ENCODE data around the gene TRPV5.

Gene TRPV5

GRCh38 chr7:142908921-142909890 is 24.3 kb downstream of the TRPV5 start:
- no peak for DNase-seq (ENCODE audit: low read depth in 2 of 2)

- DNase-seq (ENCODE audit: low read depth in 2 of 2) = no peak
These were observed 25.3 kb downstream of the TRPV5 start for GRCh38 chr7:142908290-142908689.

GRCh38 chr7:142906643-142907042 is 26.9 kb downstream of the TRPV5 start:
- DNase-seq (ENCODE audit: low read depth in 2 of 2) = no peak

- no peak for DNase-seq (ENCODE audit: low read depth in 2 of 2)
These were observed 27.8 kb downstream of the TRPV5 start for GRCh38 chr7:142905759-142906158.

DNA sequence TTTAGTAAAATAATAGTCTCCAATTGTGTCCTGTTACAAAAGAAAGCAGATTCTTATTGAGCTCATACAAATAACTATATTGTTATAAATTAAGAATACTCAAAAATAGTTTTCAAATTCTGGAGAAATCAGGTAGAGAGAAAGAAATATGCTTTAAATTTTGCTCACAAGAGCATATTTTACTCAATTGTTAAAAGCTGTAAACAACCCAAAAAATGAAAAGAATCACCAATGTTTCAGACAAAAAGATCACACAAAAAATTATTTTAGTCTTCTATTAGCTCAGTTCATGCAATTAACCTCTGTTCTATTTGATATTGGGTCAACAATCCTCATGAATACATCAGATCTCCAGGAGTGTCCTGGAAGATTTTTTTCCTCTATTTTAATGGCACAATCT is 29.4 kb downstream of the TRPV5 start:
- DNase-seq (ENCODE audit: low read depth in 2 of 2) = no peak

GRCh38 chr7:142901426-142902259 is 31.9 kb downstream of the TRPV5 start:
- no peak for DNase-seq (ENCODE audit: low read depth in 2 of 2)

GRCh38 chr7:142899661-142900060 is 33.9 kb downstream of the TRPV5 start:
- no peak for DNase-seq (ENCODE audit: low read depth in 2 of 2)

- no peak for DNase-seq (ENCODE audit: low read depth in 2 of 2)
These were observed 35.0 kb downstream of the TRPV5 start for GRCh38 chr7:142898377-142899170.

DNA sequence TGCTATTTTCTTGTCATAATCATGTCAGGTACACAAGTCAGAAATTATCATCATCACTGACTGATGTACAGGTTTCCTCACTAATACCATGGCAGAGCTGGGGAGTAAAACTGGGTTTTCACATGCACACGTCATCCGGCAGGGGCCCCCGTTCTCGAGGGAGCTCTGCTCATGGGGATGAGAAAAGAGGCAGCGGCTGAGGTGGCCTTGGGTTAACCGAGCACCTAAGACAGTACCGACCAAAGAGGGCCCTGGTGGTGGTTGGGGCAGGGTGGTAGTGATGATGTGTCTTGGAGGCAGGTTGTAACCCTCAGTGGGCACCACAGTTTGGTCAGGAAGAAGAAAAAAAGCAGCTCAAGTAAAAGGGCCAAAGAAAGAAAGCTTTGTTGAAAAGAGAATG is 35.9 kb downstream of the TRPV5 start:
- DNase-seq (ENCODE audit: low read depth in 2 of 2) = no peak

- no peak for DNase-seq (ENCODE audit: low read depth in 2 of 2)
These were observed 36.7 kb downstream of the TRPV5 start for GRCh38 chr7:142896741-142897379.

- no peak for DNase-seq (ENCODE audit: low read depth in 2 of 2)
These were observed 37.4 kb downstream of the TRPV5 start for GRCh38 chr7:142896151-142896550.

DNA sequence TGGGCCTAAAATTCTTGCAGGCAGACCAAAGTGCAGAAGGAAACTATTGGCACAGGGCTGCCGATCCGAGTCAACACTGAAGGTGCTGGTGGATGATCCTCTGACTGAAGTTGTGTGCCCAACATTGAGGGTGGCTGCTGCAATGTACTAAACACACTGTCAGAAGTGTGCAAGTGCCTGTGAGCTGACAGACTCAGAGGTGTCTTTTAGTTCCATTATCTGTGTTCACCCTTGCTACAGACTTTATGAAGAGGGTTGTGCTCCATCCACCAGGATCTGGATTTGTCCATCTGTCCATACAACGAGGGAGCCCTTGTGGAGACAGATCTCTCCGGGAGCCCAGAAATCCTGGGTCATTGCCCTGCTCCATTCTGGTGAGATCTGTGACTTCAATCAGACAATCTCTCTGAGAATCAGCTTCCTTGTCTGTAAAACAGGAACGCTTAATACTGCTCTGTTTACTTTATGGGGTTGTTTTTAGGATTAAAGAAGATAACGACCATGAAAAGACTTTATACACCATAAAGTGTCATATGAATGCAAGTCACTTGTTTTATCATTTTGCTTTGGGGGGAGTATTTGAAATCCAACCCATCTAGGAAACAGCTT is 38.5 kb downstream of the TRPV5 start:
- no peak for DNase-seq (ENCODE audit: low read depth in 2 of 2)

- no peak for DNase-seq (ENCODE audit: low read depth in 2 of 2)
These were observed 39.2 kb downstream of the TRPV5 start for GRCh38 chr7:142894112-142894984.

- DNase-seq (ENCODE audit: low read depth in 2 of 2) = no peak
These were observed 40.6 kb downstream of the TRPV5 start for GRCh38 chr7:142892951-142893350.

- no peak for DNase-seq (ENCODE audit: low read depth in 2 of 2)
These were observed 42.0 kb downstream of the TRPV5 start for GRCh38 chr7:142891490-142892082.

DNA sequence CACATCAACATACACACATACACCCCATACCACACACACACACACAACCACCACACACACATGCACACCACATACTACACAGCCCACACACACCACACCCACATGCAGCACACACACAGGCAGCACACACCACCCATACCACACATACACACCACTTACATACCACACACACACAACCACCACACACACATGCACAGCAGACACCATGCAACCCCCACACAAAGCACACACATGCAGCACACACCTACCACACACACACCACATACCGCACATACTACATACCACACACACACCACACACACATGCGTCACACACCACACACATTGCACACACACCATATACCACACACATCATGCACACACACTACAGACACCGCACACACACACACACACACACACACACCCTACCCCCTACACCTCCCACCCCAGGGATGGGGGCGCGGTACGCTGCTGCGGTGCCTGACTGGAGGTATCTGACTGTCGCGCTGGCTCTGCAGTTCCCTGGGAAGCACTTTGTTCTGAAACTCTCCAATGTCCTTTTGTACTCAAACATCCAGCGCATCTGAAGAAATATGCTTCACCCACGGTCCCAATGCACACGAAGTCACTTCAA is 42.6 kb downstream of the TRPV5 start:
- DNase-seq (ENCODE audit: low read depth in 2 of 2) = no peak

- DNase-seq (ENCODE audit: low read depth in 2 of 2) = no peak
These were observed 43.7 kb downstream of the TRPV5 start for GRCh38 chr7:142889816-142890215.

GRCh38 chr7:142887282-142888015 is 46.1 kb downstream of the TRPV5 start:
- DNase-seq (ENCODE audit: low read depth in 2 of 2) = no peak
